ENCODE results near the gene SLC9A9. TPM values are rescaled to one million over a fixed set of nuclear protein-coding genes. Genes with fewer than 3 reads are reported as not detected.

SLC9A9 gene
- total RNA-seq, 1 experiment from 2014 or later: 1.4 TPM

DNA sequence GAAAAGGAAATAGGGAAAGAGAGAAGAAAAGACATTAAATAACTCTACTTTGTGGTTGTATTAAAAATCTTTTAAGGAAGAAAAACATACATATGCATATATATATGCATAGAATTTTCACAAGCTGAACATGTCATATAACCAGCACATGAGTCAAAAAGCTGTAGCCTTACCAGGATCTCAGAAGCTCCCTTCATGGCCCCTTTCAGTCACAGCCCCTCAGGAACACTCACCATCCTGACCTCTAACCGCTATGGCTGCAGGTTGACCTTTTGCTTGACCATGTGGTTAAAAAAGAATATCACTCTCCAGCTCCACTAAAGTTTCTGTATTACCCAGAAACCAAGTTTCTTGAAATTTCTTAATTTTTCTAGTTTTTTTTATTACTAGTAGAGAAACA, 625.3 kb downstream of the SLC9A9 start:
- Histone ChIP-seq H3K9me3 (ENCODE audit: low read depth, low read length, poor library complexity, severe bottlenecking) (no peaks in the 10 kb centered on the region), H3K27me3 (replicated peaks; ENCODE audit: insufficient read depth, low read depth, low read length, poor library complexity) (no peaks in the 10 kb centered on the region), H3K36me3 (ENCODE audit: insufficient read depth, low read length, poor library complexity, severe bottlenecking) (no peaks in the 10 kb centered on the region), H3K4me1 (ENCODE audit: insufficient read depth, low read length, poor library complexity, severe bottlenecking) (no peaks in the 10 kb centered on the region), H3K4me3 (ENCODE audit: low read depth, low read length, poor library complexity, severe bottlenecking) (no peak overlapping the region), H3K27ac (ENCODE audit: low read depth, low read length, poor library complexity, severe bottlenecking) (no peak overlapping the region)
- DNase-seq (ENCODE audit: low spot score): no peak
- TF ChIP-seq, protein P1, sequence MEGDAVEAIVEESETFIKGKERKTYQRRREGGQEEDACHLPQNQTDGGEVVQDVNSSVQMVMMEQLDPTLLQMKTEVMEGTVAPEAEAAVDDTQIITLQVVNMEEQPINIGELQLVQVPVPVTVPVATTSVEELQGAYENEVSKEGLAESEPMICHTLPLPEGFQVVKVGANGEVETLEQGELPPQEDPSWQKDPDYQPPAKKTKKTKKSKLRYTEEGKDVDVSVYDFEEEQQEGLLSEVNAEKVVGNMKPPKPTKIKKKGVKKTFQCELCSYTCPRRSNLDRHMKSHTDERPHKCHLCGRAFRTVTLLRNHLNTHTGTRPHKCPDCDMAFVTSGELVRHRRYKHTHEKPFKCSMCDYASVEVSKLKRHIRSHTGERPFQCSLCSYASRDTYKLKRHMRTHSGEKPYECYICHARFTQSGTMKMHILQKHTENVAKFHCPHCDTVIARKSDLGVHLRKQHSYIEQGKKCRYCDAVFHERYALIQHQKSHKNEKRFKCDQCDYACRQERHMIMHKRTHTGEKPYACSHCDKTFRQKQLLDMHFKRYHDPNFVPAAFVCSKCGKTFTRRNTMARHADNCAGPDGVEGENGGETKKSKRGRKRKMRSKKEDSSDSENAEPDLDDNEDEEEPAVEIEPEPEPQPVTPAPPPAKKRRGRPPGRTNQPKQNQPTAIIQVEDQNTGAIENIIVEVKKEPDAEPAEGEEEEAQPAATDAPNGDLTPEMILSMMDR (conservative IDR thresholded peaks at IDR 0.05; ENCODE audit: low read depth, low read length): no peak
- no peak for TF ChIP-seq EZH2 (IDR thresholded peaks at IDR 0.05; ENCODE audit: borderline replicate concordance, low read depth, low read length, poor library complexity, severe bottlenecking)
- intact Hi-C loops (cut with micrococcal nuclease; ENCODE audit: unreplicated experiment): no loop called here
- no TSS peak for BruUV-seq (replicated peaks)
- ChIA-PET POLR2A (ENCODE audit: low non-redundant PET) (no interaction called here), CTCF (no interaction called here)

DNA sequence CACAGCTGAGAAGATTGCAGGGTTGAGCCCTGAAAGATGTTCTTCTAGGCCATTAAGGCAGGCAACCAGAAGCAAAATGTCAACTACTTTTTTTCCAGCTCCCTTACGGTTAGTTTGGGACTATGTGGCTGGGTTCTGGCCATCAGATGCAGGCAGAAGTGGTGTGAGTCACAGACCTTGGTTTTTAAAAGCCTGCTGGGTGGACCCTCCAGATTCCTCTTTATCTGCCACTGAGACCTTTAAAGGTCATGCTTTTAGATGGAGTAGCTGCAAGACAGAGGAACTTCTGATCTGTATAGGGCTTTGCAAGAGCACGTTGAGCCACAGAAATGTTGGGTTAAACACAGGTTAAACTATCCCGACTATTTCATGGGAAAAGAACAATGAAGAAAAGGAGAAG, 625.8 kb downstream of the SLC9A9 start:
- H3K36me3 ChIP-seq (ENCODE audit: insufficient read depth, low read length, poor library complexity, severe bottlenecking): no peaks in the 10 kb centered on the region
- H3K4me1 ChIP-seq (ENCODE audit: insufficient read depth, low read length, poor library complexity, severe bottlenecking): no peaks in the 10 kb centered on the region
- TF ChIP-seq, protein P1 (conservative IDR thresholded peaks at IDR 0.05; ENCODE audit: low read depth, low read length): no peak
- TF ChIP-seq EZH2 (IDR thresholded peaks at IDR 0.05; ENCODE audit: borderline replicate concordance, low read depth, low read length, poor library complexity, severe bottlenecking): no peak
- no peak overlapping the region for H3K4me3 ChIP-seq (ENCODE audit: low read depth, low read length, poor library complexity, severe bottlenecking)
- BruUV-seq (replicated peaks): no TSS peak
- no peak for DNase-seq (ENCODE audit: low spot score)
- intact Hi-C loops (cut with micrococcal nuclease; ENCODE audit: unreplicated experiment): no loop called here
- H3K9me3 ChIP-seq (ENCODE audit: low read depth, low read length, poor library complexity, severe bottlenecking): no peaks in the 10 kb centered on the region
- H3K27ac ChIP-seq (ENCODE audit: low read depth, low read length, poor library complexity, severe bottlenecking): no peak overlapping the region
- POLR2A ChIA-PET (ENCODE audit: low non-redundant PET): no interaction called here
- no peaks in the 10 kb centered on the region for H3K27me3 ChIP-seq (replicated peaks; ENCODE audit: insufficient read depth, low read depth, low read length, poor library complexity)
- CTCF ChIA-PET: no interaction called here

DNA sequence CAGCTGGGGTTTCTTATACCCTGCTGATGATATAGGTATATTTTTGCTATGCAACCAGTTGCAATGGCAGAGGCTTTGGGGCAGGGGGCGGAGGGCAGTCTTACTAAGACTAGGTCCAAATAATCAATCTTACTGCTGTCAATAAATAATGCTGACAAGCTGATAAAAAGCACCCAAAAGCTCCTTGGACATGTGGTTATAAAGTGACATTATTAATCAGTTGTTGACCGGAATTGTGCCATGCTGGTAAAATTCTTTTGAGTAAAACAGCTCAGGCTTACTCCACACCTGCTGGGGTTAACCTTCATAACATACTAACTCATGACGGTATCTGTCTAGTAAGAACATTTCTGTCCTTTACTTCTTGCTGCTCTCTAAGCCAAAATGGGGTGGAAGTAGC, 626.8 kb downstream of the SLC9A9 start:
- ChIA-PET POLR2A (ENCODE audit: low non-redundant PET) (no interaction called here), CTCF (no interaction called here)
- Histone ChIP-seq H3K36me3 (ENCODE audit: insufficient read depth, low read length, poor library complexity, severe bottlenecking) (no peaks in the 10 kb centered on the region), H3K27ac (ENCODE audit: low read depth, low read length, poor library complexity, severe bottlenecking) (no peak overlapping the region), H3K4me3 (ENCODE audit: low read depth, low read length, poor library complexity, severe bottlenecking) (no peak overlapping the region), H3K9me3 (ENCODE audit: low read depth, low read length, poor library complexity, severe bottlenecking) (no peaks in the 10 kb centered on the region), H3K4me1 (ENCODE audit: insufficient read depth, low read length, poor library complexity, severe bottlenecking) (no peaks in the 10 kb centered on the region), H3K27me3 (replicated peaks; ENCODE audit: insufficient read depth, low read depth, low read length, poor library complexity) (no peaks in the 10 kb centered on the region)
- intact Hi-C loops (cut with micrococcal nuclease; ENCODE audit: unreplicated experiment): no loop called here
- BruUV-seq (replicated peaks): no TSS peak
- no peak for DNase-seq (ENCODE audit: low spot score)
- TF ChIP-seq, protein P1 (conservative IDR thresholded peaks at IDR 0.05; ENCODE audit: low read depth, low read length): no peak
- no peak for TF ChIP-seq EZH2 (IDR thresholded peaks at IDR 0.05; ENCODE audit: borderline replicate concordance, low read depth, low read length, poor library complexity, severe bottlenecking)
